GM21367 (cell line): ENCODE measurements around the gene CIC.

ENCODE experiments used
- ATAC-seq: cut with Tn5 transposase; IDR thresholded peaks from one replicate; pipeline ENCODE4 v1.9.1; 2021; ENCODE audit not compliant: unreplicated experiment

The CIC gene

GRCh38 chr19:42286349-42287016, 17.4 kb downstream of the CIC start:
- no peak for ATAC-seq

- ATAC-seq = no peak
These were observed 18.2 kb downstream of the CIC start for GRCh38 chr19:42287017-42287826.

DNA sequence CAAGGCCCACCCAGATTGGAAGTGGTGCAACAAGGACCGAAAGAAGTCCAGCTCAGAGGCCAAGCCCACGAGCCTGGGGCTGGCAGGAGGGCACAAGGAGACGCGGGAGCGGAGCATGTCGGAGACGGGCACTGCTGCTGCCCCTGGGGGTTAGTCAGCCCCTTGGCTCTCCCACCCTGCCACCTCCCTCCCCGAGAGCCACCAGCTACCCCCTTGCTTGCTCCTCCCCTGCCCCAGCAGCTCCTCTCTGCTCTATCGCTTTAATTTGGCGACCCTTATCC, 18.7 kb downstream of the CIC start:
- ATAC-seq = no peak

DNA sequence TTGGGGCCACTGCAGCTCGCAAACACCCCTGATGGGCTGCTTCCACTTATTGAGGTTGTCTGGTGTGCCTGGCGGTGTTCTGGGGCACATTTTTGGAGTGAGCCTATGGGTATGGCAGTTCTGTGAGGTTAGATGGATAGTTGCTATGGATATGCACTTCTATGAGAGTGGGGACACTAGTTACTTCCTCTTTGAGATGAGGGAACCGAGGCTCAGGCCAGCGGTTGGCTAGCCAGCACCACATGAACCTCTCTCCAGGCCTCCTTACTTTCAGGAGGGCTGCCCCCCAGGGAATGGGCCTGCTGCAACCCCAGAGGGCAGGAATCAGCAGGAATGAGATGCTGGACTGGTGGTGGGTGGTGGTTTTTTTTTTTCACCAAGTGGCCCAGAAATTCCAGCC, 19.3 kb downstream of the CIC start:
- ATAC-seq = no peak

- no peak for ATAC-seq
These were observed 20.0 kb downstream of the CIC start for GRCh38 chr19:42288881-42289555.

DNA sequence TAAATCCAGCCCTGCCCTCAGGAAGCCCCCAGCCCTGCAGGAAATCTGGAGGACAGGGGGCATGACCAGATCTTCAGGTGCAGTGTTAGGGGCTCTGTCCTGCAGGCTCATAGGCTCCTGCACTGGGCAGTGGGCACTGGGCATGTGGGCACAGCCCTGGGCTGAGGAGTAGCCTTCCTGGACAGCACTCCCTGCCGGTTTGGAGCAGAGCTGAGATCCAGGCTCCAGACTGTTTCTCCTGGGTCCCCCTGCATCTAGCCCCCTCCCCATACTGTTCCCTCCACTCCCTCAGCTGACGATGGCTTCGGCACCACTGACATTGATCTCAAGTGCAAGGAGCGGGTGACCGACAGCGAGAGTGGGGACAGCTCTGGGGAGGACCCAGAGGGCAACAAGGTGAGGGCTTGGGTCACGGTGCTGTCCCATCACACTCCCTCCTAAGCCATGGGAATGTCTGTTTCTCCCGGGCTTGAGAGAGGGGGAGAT, 20.5 kb downstream of the CIC start:
- no peak for ATAC-seq

DNA sequence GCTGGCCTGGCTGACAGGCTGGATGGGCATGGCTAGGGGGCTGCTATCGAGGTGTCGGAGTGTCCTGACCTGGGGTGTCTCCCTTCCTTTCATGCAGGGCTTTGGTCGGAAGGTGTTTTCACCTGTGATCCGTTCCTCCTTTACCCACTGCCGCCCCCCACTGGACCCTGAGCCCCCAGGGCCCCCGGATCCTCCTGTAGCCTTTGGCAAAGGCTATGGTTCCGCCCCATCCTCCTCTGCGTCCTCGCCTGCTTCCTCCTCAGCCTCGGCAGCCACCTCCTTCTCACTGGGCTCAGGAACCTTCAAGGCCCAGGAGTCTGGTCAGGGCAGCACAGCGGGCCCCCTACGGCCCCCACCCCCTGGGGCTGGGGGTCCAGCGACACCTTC, 21.1 kb downstream of the CIC start:
- no peak for ATAC-seq

- ATAC-seq = no peak
These were observed 21.7 kb downstream of the CIC start for GRCh38 chr19:42290523-42291434.

GRCh38 chr19:42291435-42291810, 22.4 kb downstream of the CIC start:
- no peak for ATAC-seq

DNA sequence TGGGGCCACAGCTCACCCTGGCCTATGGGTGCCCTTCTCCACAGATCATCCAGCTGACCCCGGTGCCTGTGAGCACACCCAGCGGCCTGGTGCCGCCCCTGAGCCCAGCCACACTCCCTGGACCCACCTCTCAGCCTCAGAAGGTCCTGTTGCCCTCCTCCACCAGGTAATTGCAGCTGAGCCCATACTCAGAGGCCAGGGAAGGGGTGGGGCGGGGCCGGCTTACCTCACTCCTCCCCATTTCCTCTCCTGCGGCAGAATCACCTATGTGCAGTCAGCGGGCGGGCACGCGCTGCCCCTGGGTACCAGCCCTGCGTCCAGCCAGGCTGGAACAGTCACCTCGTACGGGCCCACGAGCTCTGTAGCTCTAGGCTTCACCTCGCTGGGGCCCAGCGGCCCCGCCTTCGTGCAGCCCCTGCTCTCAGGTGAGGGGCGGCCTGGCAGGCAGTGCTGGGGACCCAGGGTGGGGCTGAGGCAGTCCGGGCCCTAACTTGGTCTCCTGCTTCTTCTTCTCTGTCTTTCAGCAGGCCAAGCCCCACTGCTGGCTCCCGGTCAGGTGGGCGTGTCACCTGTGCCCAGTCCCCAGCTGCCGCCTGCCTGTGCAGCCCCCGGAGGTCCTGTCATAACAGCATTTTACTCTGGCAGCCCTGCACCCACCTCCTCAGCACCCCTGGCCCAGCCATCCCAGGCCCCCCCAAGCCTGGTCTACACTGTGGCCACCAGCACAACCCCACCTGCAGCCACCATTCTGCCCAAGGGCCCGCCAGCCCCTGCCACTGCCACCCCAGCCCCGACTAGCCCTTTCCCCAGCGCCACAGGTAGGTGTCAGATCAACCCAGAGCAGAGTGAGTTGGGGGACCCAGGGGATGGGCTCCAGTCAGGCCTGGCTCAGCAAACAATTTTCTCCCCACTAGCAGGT, 23.2 kb downstream of the CIC start:
- no peak for ATAC-seq

GRCh38 chr19:42292963-42293362, 23.9 kb downstream of the CIC start:
- ATAC-seq = no peak

DNA sequence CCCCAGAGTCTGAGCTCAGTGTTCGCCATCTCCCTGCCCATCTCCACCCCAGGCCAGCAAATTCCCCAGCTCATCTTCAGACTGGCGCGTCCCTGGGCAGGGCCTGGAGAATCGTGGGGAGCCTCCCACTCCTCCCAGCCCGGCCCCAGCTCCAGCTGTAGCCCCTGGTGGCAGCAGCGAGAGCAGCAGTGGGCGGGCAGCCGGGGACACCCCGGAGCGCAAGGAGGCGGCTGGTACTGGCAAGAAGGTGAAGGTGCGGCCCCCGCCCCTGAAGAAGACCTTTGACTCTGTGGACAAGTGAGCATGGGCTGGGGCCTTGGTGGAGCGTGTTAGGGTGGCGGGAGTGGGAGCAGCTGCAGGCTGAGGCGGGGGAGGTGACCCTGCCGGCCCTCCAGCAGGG, 24.5 kb downstream of the CIC start:
- no peak for ATAC-seq

DNA sequence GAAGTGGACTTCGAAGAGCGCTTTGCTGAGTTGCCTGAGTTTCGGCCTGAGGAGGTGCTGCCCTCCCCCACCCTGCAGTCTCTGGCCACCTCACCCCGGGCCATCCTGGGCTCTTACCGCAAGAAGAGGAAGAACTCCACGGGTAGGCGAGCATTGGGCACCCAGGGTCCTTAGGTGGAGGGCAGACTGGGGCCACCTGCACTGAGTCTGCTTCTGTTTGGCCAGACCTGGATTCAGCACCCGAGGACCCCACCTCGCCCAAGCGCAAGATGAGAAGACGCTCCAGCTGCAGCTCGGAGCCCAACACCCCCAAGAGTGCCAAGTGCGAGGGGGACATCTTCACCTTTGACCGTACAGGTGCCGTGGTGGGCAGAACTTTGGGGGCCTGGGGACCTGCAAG, 24.9 kb downstream of the CIC start:
- no peak for ATAC-seq

DNA sequence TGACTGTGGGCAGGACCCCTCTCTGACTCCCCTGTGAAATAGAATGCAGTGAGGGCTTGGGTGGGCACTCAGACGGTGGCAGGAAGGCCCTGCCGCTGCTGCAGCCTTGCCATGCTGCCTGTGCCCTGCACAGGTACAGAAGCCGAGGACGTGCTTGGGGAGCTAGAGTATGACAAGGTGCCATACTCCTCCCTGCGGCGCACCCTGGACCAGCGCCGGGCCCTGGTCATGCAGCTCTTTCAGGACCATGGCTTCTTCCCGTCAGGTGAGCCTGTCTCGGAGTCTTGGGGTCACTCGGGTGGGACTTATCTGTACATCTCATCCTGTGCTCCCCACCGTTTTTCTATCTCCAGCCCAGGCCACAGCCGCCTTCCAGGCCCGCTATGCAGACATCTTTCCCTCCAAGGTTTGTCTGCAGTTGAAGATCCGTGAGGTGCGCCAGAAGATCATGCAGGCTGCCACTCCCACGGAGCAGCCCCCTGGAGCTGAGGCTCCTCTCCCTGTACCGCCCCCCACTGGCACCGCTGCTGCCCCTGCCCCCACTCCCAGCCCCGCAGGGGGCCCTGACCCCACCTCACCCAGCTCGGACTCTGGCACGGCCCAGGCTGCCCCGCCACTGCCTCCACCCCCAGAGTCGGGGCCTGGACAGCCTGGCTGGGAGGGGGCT, 25.6 kb downstream of the CIC start:
- no peak for ATAC-seq

GRCh38 chr19:42295342-42295741, 26.3 kb downstream of the CIC start:
- ATAC-seq = no peak

DNA sequence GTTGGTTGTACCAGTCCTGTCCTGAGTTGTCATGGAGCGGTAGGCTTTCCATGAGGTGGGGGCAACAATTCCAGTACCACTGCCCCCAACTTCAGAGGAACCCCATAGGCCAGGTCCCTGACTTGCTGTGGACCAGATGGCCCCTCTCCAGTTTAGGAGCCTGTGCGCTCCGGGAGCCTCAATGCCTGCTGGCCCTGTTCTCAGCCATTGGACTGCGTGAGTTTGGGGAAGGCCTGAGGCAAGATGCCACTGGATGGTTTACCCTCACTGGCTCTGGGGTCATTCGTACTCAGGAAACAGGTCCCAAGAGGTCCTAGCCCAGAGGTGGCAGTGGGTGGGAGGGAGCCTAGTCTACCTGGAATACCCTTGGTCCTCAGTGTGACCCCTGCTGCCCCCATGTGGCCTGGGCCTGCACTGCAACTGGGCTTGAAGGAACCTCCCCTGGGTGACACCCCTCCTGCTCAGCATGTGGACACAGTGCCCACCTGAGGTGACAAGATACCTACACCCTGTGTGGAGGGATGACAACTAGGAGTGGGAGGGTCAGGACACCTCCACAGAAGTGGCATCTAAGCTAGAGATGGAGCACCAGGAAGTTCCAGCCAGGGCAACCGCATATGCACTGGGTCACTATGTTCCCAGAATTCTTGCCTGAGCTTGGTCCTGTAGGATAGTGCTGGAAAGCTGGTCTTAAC, 26.9 kb downstream of the CIC start:
- no peak for ATAC-seq

- no peak for ATAC-seq
These were observed 28.0 kb downstream of the CIC start for GRCh38 chr19:42297039-42297438.

- no peak for ATAC-seq
These were observed 32.7 kb downstream of the CIC start, which contains the start of gene PRR19 for GRCh38 chr19:42301646-42302203. PRR19 (plus strand) TSS chr19:42302132; CDS start chr19:42309585, 7,453 bp downstream.

DNA sequence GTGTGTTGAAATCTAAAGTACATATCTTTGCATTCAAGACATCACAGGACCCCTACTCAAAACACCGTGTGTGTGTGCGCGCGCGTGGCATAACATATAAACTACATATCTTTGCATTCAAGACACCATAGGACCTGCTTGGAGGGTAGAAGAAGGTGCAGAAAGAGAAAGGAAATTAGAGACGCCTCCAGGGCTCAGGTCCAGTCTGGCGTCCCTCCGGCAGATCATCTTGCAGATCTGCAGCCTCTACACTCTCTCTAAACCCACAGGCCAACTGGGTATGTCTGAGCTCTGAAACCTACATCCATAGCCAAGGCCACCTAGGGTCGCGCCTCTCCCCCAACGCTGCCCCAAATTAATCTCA, 34.0 kb downstream of the CIC start:
- ATAC-seq = no peak
